Progenitor cell of endocrine pancreas (in vitro differentiated cells): Measurements from ENCODE around the gene DBT. TPM values are rescaled to one million over a fixed set of nuclear protein-coding genes. Genes with fewer than 3 reads are reported as not detected.
"Not testable (repeated sequence)": the region's sequence is repeated elsewhere in the genome, so short reads cannot be mapped to it uniquely, and the experiment has no call there.

Experiments used
- DNase-seq: peaks from one replicate; pipeline ENCODE4 v3.0.0; 2021; ENCODE audit warnings: low spot score; ENCODE audit not compliant: unreplicated experiment
- H3K27ac Mint-ChIP-seq: 2 replicates; pipeline ENCODE4 v1.8.0; 2021; ENCODE audit warnings: mild to moderate bottlenecking, moderate library complexity, mixed read lengths
- H3K27me3 Mint-ChIP-seq: 2 replicates; pipeline ENCODE4 v1.8.0; 2021; ENCODE audit warnings: mixed read lengths
- H3K36me3 Mint-ChIP-seq: 2 replicates; pipeline ENCODE4 v1.8.0; 2022; ENCODE audit warnings: mixed read lengths; ENCODE audit not compliant: insufficient read depth
- H3K4me1 Mint-ChIP-seq: 2 replicates; pipeline ENCODE4 v1.8.0; 2021; ENCODE audit warnings: low read depth, mixed read lengths
- H3K4me3 Mint-ChIP-seq: 2 replicates; pipeline ENCODE4 v1.8.0; 2021; ENCODE audit warnings: low read depth, mild to moderate bottlenecking, moderate library complexity, mixed read lengths
- H3K9me3 Mint-ChIP-seq: 2 replicates; pipeline ENCODE4 v1.8.0; 2021; ENCODE audit warnings: low read depth, mixed read lengths
- total RNA-seq: library from RNA; stranded (reverse); gene quantifications from 2 replicates; pipeline ENCODE4 v1.2.1, GENCODE V29; 2021
- TF ChIP-seq, protein P1 (sequence below): fragments of 200-600 bp; sonication (generic); IDR thresholded peaks from one replicate; pipeline ENCODE4 v1.5.0; 2021; ENCODE audit warnings: antibody characterized with exemption, mild to moderate bottlenecking; ENCODE audit not compliant: unreplicated experiment

The DBT gene
- total RNA-seq, 1 donor from 2014 or later: 20.4 TPM

DNA sequence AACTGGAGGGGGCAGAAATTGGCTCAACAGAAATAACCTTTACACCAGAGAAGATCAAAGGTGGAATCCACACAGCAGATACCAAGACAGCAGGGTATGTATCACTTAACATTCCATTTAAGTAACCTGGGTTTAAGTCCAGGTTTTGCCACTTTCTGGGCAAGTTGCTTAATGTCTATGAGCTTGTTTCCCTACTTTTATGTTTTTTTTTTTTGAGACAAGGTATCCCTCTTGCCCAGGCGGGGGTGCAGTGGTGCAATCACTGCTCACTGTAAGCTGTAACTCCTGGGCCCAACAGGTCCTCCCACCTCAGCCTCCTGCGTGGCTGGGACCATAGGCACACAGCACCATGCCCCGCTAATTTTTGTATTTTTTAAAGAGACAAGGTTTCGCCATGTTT, 18.6 kb upstream of the DBT start:
- no peak for DNase-seq
- TF ChIP-seq, protein P1, sequence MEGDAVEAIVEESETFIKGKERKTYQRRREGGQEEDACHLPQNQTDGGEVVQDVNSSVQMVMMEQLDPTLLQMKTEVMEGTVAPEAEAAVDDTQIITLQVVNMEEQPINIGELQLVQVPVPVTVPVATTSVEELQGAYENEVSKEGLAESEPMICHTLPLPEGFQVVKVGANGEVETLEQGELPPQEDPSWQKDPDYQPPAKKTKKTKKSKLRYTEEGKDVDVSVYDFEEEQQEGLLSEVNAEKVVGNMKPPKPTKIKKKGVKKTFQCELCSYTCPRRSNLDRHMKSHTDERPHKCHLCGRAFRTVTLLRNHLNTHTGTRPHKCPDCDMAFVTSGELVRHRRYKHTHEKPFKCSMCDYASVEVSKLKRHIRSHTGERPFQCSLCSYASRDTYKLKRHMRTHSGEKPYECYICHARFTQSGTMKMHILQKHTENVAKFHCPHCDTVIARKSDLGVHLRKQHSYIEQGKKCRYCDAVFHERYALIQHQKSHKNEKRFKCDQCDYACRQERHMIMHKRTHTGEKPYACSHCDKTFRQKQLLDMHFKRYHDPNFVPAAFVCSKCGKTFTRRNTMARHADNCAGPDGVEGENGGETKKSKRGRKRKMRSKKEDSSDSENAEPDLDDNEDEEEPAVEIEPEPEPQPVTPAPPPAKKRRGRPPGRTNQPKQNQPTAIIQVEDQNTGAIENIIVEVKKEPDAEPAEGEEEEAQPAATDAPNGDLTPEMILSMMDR: no peak
- Mint-ChIP-seq H3K9me3 (peaks cover 13% of the 10 kb centered on the region), H3K4me3 (peak overlapping the region; percentile 19), H3K36me3 (peaks cover 19% of the 10 kb centered on the region), H3K4me1 (peaks cover 10% of the 10 kb centered on the region), H3K27me3 (no peaks in the 10 kb centered on the region), H3K27ac (no peak overlapping the region)

DNA sequence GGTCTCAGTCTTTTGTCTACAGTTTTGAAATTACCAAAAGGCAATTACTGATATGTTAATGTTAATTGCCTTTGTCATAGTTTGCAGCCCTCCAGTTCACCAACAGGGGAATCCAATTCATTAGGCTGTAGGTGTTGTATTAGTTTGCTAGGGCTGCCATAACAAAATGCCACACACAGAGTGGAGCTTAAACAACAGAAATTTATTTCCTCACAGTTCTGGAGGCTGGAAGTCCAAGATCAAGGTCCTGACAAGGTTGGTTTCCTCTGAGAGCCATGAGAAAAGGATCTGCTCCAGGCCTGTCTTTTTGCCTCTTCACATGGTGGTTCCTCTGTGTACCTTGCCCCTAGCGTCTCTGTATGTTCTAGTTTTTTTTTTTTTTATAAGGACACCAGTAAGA, 17.6 kb upstream of the DBT start:
- TF ChIP-seq, protein P1: no peak
- peaks cover 23% of the 10 kb centered on the region for H3K36me3 Mint-ChIP-seq
- H3K4me1 Mint-ChIP-seq: peaks cover 10% of the 10 kb centered on the region

DNA sequence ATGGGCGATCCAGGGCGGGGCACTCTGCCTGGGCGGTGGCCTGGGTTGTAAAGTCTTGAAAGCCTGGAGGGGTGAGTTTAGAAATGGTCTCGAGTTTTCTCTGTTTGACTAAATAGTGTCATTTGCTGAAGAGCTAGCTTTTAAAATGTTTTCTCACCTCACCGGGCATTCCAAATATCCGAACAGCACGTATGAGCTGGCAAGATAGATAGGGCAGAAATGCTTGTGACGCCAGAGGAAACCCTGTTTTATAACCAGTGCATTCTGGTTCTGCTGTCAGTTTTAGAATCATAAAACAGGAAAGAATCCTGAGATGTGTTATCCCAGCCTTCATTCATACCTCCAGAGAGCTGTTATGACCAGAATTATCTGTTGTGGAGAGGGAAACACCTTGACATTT, 17.1 kb upstream of the DBT start:
- peaks cover 23% of the 10 kb centered on the region for H3K36me3 Mint-ChIP-seq

More for the DNA sequence above, 17.6 kb upstream of the DBT start:
- DNase-seq: no peak
- Mint-ChIP-seq H3K27ac (peak overlapping the region; percentile 99), H3K4me3 (peak overlapping the region; percentile 99), H3K27me3 (no peaks in the 10 kb centered on the region), H3K9me3 (peaks cover 19% of the 10 kb centered on the region)

DNA sequence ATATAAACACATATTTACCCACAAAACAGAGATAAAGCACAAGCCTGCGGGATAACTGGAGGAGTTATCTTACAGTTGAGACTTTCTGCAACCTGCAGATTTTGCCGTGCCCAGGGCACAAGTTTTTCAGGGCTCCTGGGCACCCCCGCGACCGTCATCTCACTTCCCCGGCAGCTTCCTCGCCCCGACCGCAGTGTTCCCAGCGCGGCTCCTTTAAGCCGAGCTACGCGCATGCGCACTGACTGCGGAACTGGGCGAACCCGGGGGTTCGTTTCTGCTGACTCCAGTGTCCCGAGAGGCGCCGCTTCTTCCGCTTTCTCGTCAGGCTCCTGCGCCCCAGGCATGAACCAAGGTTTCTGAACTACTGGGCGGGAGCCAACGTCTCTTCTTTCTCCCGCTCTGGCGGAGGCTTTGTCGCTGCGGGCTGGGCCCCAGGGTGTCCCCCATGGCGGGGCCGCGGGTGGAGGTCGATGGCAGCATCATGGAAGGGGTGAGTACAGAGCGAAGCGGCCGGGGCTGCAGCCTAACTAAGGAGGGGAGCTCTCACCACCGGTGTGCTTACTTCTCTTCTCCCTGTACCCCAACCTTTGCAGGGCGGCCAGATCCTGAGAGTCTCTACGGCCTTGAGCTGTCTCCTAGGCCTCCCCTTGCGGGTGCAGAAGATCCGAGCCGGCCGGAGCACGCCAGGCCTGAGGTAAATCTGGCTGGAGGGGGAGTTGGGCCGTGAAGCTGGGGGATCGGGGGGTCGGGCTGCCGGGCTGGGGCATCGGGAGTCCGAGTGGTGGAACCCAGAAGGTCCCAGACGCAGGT, 16.5 kb upstream of the DBT start, which contains the start of gene RTCA:
Gene RTCA (plus strand): TSS at position 286 of the 810 bp plus-strand sequence. CDS start 160 bp downstream, at position 446.
- DNase-seq: peak; percentile 88
- Mint-ChIP-seq H3K9me3 (peaks cover 25% of the 10 kb centered on the region), H3K4me3 (peak within 1 kb of the TSS; percentile 99), H3K27me3 (no peaks in the 10 kb centered on the region), H3K4me1 (peaks cover 10% of the 10 kb centered on the region), H3K36me3 (peaks cover 26% of the 10 kb centered on the region), H3K27ac (peak within 1 kb of the TSS; percentile 99)
- TF ChIP-seq, protein P1: no peak

More for the DNA sequence above, 17.1 kb upstream of the DBT start:
- peaks cover 20% of the 10 kb centered on the region for H3K9me3 Mint-ChIP-seq
- TF ChIP-seq, protein P1: no peak
- H3K4me3 Mint-ChIP-seq: peak overlapping the region; percentile 99
- no peaks in the 10 kb centered on the region for H3K27me3 Mint-ChIP-seq
- no peak for DNase-seq
- H3K4me1 Mint-ChIP-seq: peaks cover 10% of the 10 kb centered on the region
- H3K27ac Mint-ChIP-seq: peak overlapping the region; percentile 99

DNA sequence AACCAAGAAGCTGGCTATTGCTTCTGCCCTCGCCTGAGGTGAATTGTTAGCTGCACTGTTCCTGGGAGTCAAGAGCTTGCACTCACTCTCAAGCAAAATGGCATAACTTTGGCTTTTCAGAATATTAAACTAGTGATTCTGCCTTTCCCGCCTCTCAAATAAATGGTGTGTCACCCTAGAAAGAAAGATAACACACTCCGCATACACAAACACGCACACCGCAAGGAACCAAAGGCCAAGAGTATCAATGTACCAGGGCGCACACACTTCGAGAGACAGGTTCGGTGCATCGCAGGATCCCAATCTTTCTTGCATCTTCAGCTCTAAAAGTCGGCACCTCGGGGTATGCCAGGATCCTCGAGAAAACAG, 15.9 kb upstream of the DBT start:
- peaks cover 25% of the 10 kb centered on the region for H3K9me3 Mint-ChIP-seq
- H3K27me3 Mint-ChIP-seq: no peaks in the 10 kb centered on the region
- peak overlapping the region; percentile 99 for H3K27ac Mint-ChIP-seq
- H3K4me3 Mint-ChIP-seq: peak overlapping the region; percentile 99
- H3K36me3 Mint-ChIP-seq: peaks cover 26% of the 10 kb centered on the region
- DNase-seq: no peak
- H3K4me1 Mint-ChIP-seq: peaks cover 10% of the 10 kb centered on the region
- TF ChIP-seq, protein P1: no peak

DNA sequence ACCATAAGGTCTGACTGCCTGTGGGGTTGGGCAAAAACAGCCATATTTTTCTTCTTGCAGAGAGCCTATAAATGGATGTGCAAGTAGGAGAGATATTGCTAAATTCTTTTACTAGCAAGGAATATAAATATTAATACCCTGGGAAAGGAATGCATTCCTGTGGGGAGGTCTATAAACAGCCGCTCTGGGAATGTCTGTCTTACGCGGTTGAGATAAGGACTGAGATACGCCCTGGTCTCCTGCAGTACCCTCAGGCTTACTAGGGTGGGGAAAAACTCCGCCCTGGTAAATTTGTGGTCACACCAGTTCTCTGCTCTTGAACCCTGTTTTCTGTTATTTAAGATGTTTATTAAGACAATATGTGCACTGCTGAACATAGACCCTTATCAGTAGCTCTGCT, 14.4 kb upstream of the DBT start:
- not testable (repeated sequence) for H3K27me3 Mint-ChIP-seq, H3K27ac Mint-ChIP-seq, H3K4me3 Mint-ChIP-seq, H3K4me1 Mint-ChIP-seq, DNase-seq
- Mint-ChIP-seq H3K36me3 (peaks cover 26% of the 10 kb centered on the region), H3K9me3 (peaks cover 25% of the 10 kb centered on the region)
